Stimulated activated CD4-positive, alpha-beta T cell treated with anti-CD3 and anti-CD28 coated beads, TNF-alpha, amount 100 ng/mL, for 1 hour (primary cell): ENCODE measurements around the gene MPND.

Source experiments
- DNase-seq, 3 donors: peaks; one replicate each; pipeline ENCODE4 v3.0.0-alpha.2; 2020; ENCODE audit warnings: low read depth in 3 of 3, low spot score in 1 of 3

Gene MPND

DNA sequence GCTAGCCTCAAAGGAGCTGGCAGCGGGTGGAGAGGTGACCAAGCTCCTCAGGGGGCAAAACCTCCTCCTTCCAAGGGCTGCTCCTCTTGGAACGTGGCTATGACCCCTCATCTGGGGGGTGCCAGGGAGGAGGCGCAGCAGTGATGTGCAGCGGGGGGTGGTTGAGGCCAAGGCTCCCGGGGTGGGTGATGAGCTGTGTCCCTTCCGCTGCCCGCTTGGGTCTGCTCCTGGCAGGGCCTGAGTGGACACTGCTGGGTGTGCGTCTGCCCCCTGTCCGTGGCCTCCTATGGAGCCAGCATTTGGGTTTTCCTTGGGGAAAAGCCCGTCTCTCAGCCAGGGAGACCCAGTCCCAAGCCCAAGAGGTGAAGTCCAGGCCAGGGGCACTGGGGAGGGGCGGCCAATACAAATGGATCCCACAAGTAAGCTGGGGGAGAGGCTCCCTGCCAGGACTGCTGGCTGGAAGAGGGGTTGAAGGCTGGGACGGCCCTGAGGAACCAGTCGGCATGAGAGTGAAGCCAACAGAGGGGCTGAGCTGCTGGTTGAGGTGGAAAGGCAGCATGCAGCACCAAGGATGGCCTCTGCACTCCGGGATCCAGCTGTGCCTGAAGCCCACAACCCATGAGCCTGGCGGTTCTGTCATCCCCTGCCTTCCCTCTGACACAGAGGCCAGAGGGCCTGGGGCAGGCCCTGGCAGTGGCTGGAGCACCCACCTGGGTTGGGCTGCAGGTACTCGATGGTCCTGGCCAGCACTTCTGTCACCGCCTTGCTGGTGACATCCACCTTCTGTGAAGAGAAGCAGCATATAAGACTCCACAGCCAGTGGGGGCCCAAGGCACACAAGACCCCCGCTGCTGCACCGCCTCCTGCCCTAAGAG is 22.7 kb downstream of the MPND start:
- no peak for DNase-seq

DNA sequence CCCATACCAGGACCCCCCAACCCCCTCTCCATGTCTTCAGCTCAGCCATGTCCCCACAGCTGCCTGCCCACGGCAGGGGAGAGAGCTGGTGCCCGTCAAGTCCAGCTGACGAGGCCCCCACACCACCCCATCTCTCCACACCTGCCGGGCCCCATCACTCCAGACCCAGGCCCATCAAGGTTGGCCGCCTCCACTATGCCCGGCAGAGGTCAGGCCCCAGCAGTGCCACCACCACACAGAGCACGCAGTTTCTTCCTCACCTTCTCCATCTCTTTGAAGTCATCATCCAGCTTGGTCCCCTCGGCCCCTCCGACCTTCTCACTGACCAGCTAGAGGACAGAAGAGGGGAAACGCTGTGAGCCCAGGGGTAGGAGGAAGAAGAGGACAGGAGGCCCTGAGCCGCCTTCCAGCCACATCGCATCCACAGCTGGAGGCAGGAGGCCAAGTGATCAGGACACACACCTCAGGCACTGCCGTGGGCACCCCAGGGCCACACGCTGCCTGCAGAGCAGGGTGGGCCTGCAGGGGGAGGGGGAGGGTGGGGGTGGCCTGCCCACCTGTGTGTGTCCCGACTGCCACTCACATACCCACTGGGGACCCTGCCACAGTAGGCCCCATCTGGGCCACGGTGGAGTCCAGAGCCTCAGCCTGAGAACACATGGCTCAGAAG is 23.4 kb downstream of the MPND start:
- no peak for DNase-seq

DNA sequence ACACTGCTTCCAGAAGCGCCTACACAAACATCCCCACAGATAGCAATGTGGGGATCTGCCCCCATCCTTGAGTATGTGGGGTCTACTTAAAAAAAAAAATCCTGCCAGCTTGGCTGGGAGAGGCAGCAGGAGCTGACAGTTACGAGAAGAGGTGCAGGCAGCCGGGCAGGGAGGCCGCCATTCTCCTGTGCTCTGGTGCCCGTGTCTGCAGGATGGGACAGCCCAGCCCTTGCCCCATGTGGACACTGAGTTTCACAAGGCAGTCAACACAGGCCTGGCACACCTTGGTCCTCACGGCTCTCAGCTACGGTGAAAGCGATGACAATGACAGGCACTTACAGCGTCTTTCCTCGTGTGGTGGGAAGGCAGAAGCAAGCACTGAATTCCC is 24.0 kb downstream of the MPND start:
- no peak for DNase-seq

DNA sequence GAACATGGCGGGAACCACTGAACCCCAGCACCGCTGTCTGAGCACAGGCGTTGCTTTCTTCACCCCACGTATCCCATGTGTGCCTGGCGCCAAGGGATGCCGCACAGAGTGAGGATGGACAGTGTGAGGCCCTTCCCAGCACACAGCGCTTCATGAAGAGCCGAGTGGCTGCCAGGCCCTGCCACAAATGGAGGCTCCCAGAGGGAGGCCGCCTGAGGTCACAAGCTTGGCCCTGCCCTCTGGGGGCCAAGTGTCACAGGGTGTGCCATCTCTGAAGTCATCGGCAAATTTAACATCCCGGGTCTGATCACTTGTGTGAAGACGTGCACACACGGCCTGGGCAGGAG is 24.4 kb downstream of the MPND start:
- DNase-seq: no peak

DNA sequence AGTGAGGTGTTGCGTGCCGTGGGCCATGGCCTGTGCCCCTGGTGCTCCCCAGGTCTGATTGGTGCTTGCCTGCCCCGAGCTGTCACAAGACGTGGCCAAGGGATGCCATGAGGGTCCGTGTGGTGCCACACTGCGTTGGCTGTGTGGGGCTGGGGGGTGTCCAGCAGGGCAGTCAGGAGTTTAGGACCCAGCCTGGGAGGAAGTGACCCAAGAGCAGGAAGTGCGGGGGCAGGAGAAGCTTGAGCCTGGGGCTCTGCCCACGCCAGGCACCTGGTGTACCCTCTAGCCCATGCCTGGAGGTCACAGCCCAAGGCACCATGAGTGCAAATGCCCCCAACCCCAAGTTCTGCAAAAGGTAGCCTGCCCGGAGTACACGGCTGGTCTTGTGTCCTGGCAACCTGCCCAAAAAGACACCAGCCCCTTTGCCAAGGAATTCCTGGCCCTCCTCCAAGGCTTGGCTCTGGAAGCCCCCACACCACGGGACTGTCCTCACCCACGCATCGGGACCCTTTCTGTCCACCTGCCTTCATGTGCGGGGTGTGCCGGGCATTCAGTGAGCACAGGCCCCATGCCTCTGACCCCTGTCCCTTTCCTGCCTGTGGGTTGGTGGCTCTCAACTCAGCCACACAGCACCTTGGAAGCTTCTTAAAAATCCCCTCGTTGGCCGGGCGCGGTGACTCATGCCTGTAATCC is 24.9 kb downstream of the MPND start:
- DNase-seq: no peak

DNA sequence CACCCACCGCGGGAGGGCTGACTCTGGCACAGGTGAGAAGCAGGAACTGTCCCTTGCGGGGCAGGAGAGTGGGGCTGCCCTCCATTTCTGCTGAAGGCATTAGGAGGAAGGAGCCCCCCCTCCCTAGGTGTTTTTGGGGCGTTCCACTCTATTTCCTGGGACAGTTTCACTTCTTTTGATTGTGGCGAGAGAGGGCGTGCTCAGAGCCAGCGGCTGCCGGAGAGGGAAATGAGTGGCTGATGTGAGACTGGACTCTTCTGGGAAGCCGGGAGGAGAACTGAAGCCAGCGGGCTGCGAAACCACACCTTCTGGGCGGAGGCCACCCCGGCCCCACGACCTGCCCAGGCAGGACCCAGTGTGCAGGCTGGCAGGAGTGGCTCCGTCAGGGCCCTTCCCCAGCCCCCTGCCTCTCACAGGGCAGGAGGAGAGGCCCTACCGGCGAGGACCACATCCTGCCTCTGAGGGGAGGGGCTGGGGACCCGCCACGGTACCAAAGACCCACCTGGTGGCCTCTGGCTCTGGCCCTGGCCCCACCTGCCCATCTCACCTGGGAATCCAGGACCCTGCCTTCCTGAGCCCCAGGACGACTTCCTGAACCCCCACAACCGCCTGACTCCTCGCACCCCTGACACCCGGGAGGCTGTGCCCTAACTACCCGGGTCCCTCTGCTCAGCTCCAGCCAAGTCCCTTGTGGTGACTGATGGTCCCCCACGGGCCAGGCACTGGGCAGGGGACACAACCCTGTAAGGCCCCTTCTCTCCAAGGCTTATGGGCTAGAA is 25.9 kb downstream of the MPND start:
- DNase-seq: peak; percentile 26 to 31 (median 26)

DNA sequence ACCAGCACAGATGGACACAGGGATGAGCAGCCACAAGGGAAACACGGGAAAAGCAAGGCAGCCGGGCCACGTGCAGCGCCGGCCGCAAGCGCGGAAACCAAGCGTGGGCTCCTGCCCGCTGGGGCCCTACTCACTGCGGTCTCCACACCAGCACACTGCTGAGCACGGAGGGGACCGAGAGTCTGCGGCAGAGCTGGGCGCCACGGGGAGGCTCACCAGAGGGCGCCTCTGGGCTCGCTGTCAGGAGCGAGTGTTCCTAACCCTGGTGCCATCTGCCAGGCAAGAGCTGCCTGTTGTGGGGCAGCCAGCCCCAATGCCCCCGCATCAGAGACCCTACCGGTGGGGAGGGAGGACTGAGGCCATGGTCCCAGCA is 26.5 kb downstream of the MPND start:
- DNase-seq: peak; percentile 49 to 63 (median 57)

DNA sequence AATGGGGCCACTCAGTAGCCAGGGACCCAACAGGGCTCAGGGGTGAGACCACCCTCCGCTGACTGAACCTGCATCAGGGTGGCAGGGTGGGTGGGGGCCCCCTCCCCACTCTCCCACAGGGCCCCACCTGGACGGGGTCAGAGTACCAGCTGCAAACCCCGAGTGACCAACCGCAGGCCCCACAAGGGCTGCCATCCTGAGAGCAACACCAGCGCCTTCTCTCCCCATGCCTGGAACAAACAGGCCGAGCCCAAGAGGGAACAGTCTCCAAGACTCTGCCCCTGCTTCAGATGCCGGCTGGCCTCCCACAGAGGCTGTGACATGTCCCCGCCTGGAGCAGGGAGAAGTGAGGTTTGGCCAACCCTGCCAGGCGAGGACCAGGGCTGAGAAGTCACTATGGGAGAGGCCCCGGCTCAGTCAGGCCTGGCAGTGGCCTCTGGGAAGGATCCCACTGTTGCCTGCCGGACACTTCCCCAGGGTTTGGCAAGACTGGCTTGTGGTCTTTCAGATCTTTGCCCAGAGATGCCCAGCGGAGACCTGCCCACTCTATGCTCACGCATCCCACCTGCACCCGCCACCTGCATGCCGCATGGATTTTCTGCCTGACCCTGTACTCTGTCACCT is 27.2 kb downstream of the MPND start:
- DNase-seq: no peak

DNA sequence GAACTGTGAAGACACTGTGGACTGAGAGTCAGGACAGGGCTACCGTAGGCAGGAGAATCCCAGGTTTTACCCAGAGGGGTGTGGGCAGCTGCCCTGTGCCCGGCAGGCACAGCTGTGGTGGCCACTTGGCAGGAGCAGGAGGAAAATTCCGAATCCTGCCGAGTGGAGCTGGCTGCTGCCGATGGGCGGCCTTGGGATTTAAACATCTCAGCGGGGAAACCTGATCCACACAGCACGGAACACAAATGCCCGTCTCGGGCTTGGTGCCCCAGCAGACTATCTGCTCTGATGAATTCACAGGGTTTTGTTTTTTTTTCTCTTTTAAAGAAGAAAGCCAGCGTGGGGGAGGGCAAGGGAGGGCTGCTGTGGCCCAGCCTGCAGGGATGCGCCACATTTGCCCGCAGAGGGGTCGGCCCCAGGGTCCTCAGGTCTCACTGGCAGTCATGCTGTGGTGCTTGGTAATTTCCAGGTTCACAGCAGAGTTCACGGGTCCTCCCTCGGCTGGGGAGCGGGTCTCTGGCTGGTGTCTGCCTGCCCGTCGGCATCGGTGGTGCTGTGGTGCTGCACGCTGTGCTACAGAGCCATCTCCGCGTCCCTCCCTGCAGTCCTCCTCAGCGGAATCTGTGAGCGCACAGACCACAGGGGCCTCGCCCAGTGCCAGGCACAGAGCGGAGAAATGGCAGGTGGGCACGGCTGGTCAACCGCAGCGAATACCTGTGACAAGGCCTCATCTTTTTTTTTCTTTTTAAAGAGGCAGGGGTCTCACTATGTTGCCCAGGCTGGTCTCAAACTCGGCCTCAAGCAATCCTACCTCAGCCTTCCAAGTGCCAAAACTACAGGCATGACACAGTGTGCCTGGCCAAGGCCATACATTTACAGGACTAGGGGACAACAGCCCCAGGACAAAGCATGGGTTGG is 28.1 kb downstream of the MPND start:
- DNase-seq: no peak

DNA sequence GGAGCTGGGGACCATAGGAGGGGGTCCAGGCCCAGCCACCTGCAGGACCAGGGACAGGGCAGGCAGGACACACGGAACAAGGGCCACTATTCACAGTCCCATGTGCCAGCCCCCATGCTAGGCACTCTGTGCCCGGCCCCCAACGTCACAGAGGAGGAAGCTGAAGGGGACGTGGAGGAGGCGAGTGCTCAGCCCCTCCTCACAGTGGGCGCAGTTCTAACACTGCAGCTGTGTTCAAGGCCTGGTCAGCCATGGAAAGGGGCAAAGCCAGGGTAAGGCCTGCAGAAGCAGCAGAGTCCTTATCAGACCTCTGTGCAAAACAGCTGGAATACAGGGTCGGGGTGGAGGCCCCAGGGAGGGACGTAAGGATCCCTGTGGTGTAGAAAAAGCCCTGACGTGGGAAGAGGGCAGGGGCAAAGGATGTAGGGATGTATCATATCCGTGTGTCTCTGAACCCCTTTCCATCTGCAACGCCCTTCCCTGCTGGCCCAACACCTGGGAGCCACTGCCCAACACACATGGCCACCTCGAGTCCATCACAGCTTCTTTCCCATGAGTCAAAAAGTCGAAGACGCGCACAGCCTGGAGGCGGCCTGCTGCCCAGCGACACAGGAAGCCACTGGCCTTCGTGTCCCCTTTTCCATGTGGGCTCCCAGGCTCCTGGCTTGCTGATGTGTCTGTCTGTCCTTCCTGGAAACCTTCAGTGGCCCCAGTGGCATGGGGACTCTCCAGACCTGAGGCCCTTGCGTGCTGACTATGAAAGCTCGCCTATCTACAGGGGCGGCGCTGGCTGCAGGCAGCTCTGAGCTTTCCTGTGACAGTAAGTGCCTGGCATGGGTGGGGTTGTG is 29.0 kb downstream of the MPND start:
- no peak for DNase-seq

DNA sequence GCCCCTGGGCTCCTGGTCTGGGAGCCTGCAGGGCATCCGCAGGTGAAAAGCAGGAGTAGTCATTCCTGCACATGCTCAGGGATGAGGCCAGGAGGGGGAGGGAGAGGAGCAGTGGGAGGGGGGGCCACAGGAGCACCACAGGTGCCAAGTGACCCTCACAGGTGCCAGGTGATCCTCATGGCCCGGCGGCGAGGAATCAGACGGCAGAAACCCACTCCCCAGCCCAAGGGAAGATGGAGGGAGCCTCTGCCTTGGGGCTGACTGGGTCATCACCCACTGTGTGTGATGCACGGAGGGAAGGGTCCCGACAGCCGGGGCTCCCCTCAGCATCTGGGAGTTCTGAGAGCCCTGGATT is 29.6 kb downstream of the MPND start:
- no peak for DNase-seq

DNA sequence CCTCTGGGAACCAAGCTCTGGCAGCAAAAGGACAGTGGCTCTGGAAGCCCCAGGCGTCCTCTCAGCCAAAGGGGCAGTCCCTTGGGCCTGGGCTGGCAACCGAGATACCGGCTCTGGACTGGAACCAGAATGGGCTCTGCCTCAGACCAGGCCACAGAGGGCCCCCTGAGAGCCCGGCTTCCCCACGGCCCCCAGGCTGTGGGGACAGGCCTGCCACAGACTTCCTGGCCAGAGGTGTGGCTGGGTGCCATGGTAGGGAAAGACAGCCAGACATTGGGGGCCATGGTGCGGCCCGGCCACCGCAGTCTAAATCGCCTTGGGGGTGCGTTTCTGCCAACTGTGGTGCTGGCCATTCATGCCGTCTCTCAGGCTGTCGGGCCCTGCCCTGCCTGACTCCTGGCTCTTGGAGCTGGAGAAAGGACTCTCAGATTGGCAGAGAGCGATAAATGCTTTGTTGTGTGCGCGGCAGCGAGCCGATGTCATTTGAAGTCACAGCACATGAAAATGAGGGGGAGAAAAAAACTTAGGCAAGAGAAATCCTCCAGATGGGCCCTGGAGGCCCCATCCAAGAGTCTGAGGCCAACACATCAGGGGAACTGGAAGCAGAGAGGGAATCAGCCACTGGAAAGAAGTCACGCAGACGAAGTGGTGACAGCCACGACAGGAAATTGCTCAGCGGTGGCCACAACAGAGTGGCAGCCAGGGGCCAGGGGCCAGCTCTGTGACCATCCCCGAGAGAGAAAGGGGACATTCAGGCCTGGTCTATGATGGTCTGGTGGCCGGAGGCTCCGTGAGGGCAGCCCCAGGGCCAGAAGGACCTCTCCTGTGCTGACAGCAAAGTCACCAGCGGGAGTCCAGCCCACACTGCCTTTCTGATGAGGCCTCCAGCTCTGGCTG is 30.5 kb downstream of the MPND start:
- DNase-seq: no peak

DNA sequence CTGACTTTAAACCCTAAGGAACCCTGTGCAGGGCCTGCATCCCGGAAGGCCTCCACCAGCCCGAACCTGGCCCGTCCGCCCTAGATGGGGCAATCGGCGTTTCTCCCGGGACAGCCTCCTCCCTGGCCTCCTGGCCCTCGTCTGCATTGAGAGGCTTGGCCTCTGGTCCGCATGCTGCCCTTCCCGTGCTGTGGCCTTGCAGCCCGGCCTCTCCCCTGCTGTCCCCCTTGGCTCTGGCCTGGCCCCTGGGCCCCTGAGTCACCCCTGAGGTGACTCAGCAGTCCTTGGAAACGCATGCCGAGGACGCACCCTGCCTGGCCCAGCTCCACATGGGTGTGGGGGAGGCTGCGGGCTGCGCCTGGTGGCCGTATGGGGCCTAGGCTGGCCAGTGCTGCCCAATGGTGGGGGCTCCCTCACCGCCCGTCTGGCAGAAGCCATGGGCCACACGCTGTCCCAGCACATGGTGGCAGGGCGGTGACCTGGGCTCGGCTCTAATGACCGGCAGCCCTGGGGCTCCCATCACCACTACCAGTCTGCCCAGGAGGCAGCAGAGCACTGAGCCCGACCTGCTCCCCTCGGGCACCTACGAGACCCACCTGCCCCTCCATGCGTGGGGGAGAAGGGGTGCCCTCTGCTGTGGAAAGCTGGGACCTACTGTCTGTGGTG is 31.3 kb downstream of the MPND start:
- no peak for DNase-seq

DNA sequence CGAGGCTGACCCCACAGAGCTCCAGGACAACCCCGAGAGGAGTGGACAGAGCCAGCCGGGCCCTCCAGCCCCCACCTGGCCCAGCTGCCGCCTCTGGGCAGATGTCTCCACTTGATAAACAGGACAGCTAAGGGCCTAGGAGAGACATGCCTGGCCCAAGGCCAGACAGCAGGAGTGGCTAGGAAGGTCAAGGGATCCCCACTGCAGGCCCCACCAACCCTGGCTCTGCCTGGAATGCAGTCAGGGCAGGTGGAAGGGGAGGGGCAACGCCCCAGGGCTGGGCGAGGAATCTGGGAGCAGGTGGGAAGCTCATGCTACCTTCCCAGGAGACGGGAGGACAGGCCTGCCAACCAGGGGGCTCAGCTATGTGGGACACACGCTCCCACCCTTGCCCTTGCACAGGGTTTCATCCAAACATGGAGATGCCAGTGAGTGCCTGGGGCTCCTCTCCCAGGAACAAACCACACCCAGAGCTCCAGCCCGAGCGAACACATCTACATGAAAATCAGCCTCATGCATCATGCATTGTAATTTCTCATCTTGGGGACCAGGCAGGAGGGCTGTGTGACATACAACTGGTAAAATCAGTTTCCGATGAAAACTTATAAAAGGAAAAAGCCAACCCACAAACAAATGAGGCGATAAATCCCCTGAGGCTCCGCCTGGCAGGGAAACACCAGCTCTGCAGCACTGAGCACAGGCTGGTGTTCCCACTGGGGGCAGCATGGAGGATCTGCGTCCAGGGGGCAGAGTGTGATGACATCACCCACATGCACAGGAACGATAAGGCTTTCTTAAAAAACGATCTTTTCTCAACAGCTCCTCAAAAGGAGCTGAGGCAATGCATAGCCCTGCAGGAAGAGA is 32.0 kb downstream of the MPND start:
- DNase-seq: no peak

DNA sequence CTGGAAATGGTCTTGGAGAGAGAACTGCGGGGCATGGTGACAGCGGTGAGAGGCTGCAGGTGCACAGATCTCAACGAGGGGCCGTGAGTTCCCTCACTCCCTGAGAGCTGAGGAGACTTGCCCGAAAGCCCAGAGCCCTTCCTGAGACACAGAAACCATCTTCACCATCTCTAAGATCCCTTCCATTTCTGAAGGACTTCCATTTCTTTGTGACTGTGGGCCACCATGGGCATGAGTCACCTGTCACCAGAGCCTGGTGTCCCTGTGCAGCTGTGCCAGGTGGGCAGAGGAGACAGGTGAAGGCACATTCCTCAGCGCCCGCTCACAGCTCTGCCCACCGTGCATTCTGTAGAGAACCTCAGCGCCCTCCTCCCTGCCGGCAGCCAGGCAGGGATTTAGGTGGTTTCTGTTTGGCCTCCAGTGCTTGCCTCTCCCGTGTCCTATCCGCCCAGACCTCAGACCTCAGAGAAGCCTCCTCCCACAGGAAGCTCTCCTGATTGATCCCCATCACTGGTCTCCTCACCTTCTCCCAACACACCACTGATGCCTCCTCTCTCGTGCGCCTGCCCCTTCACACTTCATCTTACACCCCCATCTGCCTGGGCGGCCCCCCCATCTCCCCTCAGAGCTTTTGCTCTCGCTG is 32.8 kb downstream of the MPND start:
- DNase-seq: no peak

DNA sequence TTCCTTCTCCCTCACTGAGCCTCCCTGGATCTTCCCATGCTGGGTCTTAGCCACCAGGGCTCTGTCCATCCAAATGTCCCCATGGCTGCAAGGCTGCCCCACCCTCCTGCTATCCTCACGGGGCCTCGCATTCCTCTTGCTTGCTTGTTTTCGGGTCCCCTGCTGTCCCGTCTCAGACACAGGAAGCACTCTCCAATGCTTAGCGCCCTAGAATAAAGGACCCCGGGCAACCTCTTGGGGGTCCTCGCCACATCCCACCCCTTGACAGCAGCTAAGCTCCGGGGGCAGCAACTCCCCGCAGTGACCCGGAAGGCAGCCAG is 33.3 kb downstream of the MPND start:
- no peak for DNase-seq
